Myocyte (in vitro differentiated cells): ENCODE measurements around the gene MCFD2. TPM values are rescaled to one million over a fixed set of nuclear protein-coding genes. Genes with fewer than 3 reads are reported as not detected.
"Not testable (repeated sequence)": the region's sequence is repeated elsewhere in the genome, so short reads cannot be mapped to it uniquely, and the experiment has no call there.

ENCODE experiments used
- DNase-seq: peaks from one replicate; pipeline ENCODE4 v3.0.0-alpha.2; 2012; ENCODE audit warnings: low read depth
- total RNA-seq: library from RNA; depleted of rRNA; stranded (reverse); fragments of >200 nt; gene quantifications from 2 replicates; pipeline ENCODE4 v1.2.3, GENCODE V29; 2014

Gene MCFD2
- total RNA-seq, 1 donor from 2014 or later = 51.8 TPM

DNA sequence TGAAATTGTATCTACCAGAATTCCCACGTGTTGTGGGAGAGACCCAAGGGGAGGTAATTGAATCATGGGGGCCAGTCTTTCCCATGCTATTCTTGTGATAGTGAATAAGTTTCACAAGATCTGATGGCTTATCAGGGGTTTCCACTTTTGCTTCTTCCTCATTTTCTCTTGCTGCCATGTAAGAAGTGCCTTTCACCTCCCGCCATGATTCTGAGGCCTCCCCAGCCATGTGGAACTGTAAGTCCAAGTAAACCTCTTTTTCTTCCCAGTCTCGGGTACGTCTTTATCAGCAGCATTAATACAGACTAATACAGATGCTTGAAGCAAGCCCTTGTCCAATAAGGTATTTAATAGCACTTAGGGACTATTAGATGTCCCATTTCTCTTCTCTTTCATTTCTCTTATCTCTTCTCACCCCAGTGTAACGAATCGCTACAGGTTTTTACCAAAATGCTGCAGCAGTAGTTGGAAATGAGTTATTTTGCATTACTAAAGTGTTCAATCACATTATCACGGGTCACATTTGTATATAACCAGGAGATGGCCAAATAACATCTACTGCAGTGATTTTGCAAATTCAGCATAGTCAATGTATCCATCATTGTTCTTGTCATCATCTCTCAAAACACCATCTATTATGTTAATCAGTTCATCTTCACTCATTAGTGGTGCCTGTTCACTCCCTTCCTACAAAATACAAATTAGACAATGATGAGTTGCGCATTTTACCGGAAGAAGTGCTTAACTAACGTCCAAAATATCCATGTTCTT is 10.5 kb downstream of the MCFD2 start:
- not testable (repeated sequence) for DNase-seq

DNA sequence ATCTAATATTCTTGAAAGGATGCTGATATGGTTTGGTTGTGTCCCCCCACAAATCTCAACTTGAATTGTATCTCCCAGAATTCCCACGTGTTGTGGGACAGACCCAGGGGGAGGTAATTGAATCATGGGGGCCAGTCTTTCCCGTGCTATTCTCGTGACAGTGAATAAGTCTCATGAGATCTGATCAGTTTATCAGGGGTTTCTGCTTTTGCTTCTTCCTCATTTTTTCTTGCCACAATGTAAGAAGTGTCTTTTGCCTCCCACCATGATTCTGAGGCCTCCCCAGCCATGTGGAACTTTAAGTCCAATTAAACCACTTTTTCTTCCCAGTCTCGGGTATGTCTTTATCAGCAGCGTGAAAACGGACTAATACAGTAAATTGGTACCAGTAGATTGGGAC is 12.6 kb downstream of the MCFD2 start:
- not testable (repeated sequence) for DNase-seq

DNA sequence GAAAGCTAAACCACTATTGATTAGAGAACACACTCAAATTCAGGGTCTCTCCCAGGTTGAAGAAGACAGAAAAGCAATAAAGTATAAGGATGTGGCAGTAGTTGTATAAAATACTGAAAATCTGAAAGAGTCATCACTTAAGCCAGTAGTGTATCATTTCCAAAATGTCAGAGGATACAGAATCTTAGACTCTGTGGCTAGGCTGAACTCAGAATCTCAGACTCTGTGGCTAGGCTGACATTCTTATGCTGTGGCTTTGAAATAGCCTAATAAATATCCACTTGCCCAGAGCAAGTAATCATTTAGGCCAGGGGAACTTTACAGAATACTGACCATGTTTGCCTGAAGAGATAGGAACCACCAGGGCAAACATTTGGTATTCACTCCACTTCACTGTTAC is 13.1 kb downstream of the MCFD2 start:
- peak; percentile 25 for DNase-seq

- DNase-seq = no peak
Observed at GRCh38 chr2:46901611-46902010, 14.0 kb downstream of the MCFD2 start.

- peak; percentile 40 for DNase-seq
Observed at GRCh38 chr2:46900381-46900780, 15.2 kb downstream of the MCFD2 start.

GRCh38 chr2:46899053-46899452 is 16.6 kb downstream of the MCFD2 start:
- no peak for DNase-seq

GRCh38 chr2:46898024-46898423 is 17.6 kb downstream of the MCFD2 start:
- no peak for DNase-seq

DNA sequence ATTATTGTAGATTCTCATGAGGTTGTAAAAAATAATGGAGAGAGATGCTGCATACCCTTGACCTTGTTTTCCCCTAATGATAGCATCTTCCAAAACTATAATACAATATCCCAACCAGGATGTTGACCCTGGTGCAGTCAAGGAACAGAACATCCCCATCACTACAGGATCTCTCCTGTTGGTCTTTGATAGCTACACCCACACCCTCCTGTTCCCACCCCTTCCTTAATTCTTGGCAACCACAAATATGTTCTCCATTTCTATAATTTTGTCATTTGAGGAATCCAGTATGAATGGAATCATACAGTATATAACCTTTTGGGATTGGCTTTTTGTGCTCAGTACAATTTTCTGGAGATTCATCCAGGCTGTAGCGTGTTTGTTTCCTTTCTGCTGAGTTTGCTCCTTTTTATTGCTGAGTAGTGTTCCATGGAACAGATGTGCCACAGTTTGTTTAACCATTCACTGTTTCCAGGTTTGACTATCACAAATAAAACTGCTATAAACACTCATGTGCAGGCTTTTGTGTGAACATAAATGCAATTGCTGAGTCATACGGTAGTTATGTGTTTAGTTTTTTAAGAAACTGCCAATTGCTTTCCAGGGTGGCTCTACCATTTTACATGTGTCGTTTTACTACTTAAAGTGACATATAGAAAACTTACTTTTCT is 22.2 kb downstream of the MCFD2 start:
- DNase-seq = no peak

GRCh38 chr2:46891956-46892553 is 23.6 kb downstream of the MCFD2 start:
- no peak for DNase-seq

- DNase-seq = no peak
Observed at GRCh38 chr2:46888421-46888952, 27.1 kb downstream of the MCFD2 start.

GRCh38 chr2:46887028-46887885 is 28.3 kb downstream of the MCFD2 start:
- DNase-seq = peak; percentile 41

DNA sequence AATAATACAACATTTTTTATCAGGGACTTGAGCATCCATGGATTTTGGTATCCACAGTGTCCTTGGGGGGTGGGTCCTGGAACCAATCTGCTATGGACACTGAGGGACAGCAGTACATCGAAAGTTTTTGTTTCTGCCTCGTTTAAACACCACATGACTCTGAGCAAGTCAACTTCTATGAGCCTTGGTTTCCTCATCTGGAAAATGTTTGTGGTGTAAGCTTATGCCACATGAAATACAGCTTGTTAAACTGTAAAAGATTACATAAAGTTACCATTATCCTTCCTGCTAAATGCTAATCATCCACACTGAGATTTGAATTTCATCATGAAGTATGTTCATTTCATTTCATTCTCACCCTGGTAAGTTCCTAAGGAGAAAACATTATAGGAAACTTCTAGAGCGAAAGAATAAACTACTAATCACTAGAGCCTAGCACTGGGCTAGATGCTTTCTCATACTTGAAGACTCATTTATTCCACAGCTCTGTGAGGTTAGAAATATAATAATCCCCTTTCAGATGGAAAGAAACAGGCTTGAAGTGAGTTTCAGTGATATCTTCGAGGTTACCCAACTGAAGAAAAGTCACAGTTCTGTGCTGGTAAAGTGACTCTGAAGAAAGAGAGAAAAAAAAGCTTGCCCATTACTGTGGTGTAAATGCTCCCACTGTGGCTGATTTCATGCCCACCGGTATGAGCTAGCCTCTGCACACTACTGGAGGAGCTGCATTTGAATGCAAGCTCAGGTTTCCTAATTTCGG is 29.2 kb downstream of the MCFD2 start:
- no peak for DNase-seq

DNA sequence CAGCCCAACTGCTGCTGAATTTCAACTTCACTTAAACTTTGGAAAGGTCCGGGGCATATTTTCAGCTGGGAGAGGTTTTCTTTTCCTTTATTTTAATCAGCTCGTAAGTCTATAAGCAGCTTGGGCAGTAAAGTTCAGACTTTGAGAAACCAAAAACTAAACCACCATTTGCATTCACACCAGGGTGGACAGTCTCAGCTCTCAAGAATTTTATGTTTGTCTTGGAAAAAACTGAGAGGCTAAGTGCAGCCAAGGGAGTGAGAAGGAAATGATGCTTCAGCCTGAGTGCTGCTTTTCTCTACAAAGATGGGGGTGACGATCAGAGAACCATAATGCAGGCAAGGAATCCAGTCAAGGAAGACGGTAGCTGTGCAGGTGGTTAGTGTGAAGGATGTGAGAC is 30.2 kb downstream of the MCFD2 start:
- DNase-seq = no peak

DNA sequence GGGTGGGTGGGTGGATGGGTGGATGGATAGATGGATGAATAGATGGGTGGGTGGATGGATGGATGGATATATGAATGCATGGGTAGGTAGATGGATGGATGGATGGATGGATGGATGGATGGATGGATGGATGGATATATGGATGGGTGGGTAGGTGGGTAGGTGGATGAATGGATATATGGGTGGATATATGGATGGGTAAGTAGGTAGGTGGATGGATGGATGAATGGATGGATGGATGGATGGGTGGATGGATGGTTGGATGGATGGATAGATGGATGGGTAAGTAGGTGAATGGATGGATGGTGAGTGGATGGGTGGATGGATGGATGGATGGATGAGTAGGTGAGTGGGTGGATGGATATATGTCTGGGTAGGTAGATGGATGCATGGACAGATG is 36.1 kb downstream of the MCFD2 start:
- DNase-seq = no peak

DNA sequence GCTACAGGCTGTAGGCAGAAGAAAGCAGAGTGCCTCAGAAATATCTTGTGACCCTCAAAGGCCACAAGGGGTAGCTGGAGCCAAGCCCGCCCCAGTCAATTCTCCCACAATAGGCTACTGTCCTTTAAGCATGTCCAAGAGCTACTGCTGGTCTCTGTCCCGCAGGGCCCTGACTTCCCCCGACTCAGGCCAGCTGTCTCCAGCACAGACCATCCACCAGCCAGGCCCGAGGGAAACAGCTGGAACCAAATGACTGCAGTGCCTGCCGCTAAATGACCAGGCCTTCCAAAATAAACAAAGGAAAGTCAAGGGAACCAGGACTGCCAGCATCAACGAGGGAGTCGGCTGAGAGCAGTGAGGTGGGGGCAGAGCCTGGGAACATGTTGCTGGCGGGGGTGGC is 36.7 kb downstream of the MCFD2 start:
- DNase-seq = peak; percentile 94

DNA sequence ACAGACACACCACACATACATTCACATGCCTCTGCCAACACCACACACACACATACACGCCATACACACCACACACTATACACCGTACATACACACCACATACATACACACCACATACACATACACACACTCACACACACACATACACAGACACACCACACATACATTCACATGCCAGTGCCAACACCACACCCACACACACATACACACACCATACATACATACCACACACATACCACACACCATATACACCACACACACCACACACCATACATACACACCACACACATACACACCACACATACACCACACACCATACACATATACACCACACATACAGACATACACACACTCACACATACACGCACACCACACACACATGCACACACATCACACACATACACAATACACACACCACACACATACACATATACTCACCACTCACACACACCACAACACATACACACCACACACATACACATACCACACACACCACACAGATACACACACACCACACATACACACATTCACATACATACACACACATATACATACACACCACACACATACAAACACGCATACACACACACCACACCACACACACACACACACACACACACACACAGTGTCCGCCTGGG is 37.2 kb downstream of the MCFD2 start:
- DNase-seq = no peak

- DNase-seq = no peak
Observed at GRCh38 chr2:46877619-46878113, 37.9 kb downstream of the MCFD2 start.

DNA sequence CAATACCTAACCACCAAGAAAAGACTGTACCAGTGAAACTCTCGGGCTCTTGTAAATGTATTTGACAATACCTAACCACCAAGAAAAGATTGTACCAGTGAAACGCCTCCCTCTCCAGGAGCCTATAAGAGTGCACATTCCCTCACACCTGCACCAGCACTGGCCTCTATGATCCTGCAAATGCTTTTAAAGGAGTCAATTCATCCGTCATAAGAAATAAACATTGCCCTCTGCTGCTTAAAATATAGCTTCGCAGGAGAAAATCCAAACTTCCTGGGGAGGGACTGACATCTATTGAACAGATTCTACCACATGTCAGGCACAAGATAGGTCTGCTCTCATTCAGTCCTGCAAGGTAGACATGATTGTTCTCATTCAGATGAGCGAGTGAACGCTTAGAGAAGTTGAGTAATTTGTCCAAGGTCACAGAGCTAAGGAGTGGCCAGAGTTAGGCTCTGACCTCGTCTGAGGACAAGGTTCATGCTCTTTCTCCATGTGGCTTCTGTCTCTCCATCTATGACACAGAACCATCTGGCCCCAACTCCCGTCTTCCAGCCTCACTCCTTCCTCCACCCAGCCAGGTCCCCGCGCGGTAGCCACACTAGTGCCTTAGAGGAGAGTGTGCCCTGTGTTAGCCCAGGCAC is 38.7 kb downstream of the MCFD2 start:
- DNase-seq = peak; percentile 81

DNA sequence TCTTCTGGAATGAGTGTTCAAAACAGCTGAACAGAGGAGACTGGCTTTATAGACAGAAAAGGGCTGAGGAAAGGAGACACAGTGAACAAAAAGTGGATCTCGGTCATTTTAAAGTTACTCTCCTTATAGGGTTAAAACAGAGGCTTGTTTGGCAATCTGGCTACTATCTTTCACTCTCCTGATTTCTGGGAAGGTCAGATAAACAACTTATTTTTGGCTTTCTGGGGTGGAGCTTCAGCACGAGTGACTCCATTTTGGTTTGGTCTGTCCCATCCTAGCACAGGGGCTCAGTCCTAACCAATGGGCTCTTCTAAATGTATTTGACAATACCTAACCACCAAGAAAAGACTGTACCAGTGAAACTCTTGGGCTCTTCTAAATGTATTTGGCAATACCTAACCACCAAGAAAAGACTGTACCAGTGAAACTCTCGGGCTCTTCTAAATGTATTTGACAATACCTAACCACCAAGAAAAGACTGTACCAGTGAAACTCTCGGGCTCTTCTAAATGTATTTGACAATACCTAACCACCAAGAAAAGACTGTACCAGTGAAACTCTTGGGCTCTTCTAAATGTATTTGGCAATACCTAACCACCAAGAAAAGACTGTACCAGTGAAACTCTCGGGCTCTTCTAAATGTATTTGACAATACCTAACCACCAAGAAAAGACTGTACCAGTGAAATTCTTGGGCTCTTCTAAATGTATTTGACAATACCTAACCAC is 39.5 kb downstream of the MCFD2 start:
- DNase-seq = peak; percentile 38
